Measurements from ENCODE around the gene ZCCHC2. TPM values are rescaled to one million over a fixed set of nuclear protein-coding genes. Genes with fewer than 3 reads are reported as not detected.
A peak's percentile ranks its signal among the peaks of the same experiment; 100 is the strongest.

ZCCHC2 gene
- total and polyA plus RNA-seq, 2 of the 13 experiments (the other 11 are each of a cell fraction or from before 2014, with no cell fraction given), result 62.5 to 76.1 TPM

DNA sequence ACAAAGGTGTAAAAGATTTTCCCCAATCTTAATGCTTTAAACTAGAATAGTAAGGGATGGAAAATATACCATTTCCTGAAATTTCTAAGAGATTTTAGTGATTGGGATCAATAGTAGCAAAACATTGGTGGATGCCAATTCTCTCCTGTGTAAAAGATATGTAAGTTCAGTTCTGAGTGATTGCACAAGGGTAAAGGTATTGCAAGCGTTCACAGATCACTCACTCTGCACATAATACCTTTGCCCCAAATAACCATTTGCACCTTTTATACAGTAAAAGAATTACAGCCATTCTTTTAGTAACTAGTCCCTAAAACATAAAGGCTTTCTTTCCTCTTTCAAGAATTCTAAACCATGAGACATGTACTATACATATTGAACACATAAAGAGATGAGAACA lies 13.0 kb upstream of the ZCCHC2 start (continued):
- TF ChIP-seq, protein P1, sequence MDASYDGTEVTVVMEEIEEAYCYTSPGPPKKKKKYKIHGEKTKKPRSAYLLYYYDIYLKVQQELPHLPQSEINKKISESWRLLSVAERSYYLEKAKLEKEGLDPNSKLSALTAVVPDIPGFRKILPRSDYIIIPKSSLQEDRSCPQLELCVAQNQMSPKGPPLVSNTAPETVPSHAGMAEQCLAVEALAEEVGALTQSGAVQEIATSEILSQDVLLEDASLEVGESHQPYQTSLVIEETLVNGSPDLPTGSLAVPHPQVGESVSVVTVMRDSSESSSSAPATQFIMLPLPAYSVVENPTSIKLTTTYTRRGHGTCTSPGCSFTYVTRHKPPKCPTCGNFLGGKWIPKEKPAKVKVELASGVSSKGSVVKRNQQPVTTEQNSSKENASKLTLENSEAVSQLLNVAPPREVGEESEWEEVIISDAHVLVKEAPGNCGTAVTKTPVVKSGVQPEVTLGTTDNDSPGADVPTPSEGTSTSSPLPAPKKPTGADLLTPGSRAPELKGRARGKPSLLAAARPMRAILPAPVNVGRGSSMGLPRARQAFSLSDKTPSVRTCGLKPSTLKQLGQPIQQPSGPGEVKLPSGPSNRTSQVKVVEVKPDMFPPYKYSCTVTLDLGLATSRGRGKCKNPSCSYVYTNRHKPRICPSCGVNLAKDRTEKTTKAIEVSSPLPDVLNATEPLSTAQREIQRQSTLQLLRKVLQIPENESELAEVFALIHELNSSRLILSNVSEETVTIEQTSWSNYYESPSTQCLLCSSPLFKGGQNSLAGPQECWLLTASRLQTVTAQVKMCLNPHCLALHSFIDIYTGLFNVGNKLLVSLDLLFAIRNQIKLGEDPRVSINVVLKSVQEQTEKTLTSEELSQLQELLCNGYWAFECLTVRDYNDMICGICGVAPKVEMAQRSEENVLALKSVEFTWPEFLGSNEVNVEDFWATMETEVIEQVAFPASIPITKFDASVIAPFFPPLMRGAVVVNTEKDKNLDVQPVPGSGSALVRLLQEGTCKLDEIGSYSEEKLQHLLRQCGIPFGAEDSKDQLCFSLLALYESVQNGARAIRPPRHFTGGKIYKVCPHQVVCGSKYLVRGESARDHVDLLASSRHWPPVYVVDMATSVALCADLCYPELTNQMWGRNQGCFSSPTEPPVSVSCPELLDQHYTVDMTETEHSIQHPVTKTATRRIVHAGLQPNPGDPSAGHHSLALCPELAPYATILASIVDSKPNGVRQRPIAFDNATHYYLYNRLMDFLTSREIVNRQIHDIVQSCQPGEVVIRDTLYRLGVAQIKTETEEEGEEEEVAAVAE (CRISPR knock-in tag; IDR thresholded peaks at IDR 0.05; ENCODE audit: borderline replicate concordance), result no peak
- TF ChIP-seq, protein P2, sequence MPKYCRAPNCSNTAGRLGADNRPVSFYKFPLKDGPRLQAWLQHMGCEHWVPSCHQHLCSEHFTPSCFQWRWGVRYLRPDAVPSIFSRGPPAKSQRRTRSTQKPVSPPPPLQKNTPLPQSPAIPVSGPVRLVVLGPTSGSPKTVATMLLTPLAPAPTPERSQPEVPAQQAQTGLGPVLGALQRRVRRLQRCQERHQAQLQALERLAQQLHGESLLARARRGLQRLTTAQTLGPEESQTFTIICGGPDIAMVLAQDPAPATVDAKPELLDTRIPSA (CRISPR knock-in tag; IDR thresholded peaks at IDR 0.05; ENCODE audit: borderline replicate concordance), result no peak
- TF ChIP-seq TEAD3 (CRISPR knock-in tag; optimal IDR thresholded peaks at IDR 0.05; ENCODE audit: borderline replicate concordance), result peak; percentile 37
- TF ChIP-seq RXRB (CRISPR knock-in tag; IDR thresholded peaks at IDR 0.05; ENCODE audit: borderline replicate concordance), result peak; percentile 96
- no peak for TF ChIP-seq RFX1 (IDR thresholded peaks at IDR 0.05)
- 0 out of 4 replicates have a peak, but pooled peaks of 1 of the 2 experiments have one; percentile 16 for TF ChIP-seq KLF16 (CRISPR knock-in tag; IDR thresholded peaks at IDR 0.05)
- 0 out of 2 replicates have a peak, but pooled peaks have one; percentile 28 for TF ChIP-seq ZBTB20 (CRISPR knock-in tag; IDR thresholded peaks at IDR 0.05; ENCODE audit: borderline replicate concordance, low read depth)
- TF ChIP-seq NONO (IDR thresholded peaks at IDR 0.05), result no peak
- TF ChIP-seq NONO (CRISPR knock-in tag; conservative IDR thresholded peaks at IDR 0.05), result no peak
- no peak for TF ChIP-seq RFXANK (CRISPR knock-in tag; IDR thresholded peaks at IDR 0.05)
- TF ChIP-seq IRF2 (CRISPR knock-in tag; IDR thresholded peaks at IDR 0.05), result 0 out of 2 replicates have a peak, but pooled peaks have one; percentile 20
- no peak for TF ChIP-seq NCOA1 (CRISPR knock-in tag; IDR thresholded peaks at IDR 0.05)
- no peak for TF ChIP-seq EEA1 (CRISPR knock-in tag; IDR thresholded peaks at IDR 0.05; ENCODE audit: borderline replicate concordance)
- TF ChIP-seq MXD4 (CRISPR knock-in tag; IDR thresholded peaks at IDR 0.05), result no peak
- TF ChIP-seq RARA (CRISPR knock-in tag; IDR thresholded peaks at IDR 0.05), result peak; percentile 35; the same call in 1 of the 2 replicates
- no peak for TF ChIP-seq ZNF124 (CRISPR knock-in tag; IDR thresholded peaks at IDR 0.05)
- TF ChIP-seq HOXA3 (CRISPR knock-in tag; IDR thresholded peaks at IDR 0.05), result no peak
- TF ChIP-seq TBL1XR1 (IDR thresholded peaks at IDR 0.05; ENCODE audit: borderline replicate concordance, low read length, partially characterized antibody), result peak; percentile 29
- 0 out of 2 replicates have a peak, but pooled peaks have one; percentile 22 for TF ChIP-seq ONECUT2 (CRISPR knock-in tag; IDR thresholded peaks at IDR 0.05)
- TF ChIP-seq, protein P3, sequence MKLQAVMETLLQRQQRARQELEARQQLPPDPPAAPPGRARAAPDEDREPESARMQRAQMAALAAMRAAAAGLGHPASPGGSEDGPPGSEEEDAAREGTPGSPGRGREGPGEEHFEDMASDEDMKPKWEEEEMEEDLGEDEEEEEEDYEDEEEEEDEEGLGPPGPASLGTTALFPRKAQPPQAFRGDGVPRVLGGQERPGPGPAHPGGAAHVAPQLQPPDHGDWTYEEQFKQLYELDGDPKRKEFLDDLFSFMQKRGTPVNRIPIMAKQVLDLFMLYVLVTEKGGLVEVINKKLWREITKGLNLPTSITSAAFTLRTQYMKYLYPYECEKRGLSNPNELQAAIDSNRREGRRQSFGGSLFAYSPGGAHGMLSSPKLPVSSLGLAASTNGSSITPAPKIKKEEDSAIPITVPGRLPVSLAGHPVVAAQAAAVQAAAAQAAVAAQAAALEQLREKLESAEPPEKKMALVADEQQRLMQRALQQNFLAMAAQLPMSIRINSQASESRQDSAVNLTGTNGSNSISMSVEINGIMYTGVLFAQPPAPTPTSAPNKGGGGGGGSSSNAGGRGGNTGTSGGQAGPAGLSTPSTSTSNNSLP (IDR thresholded peaks at IDR 0.05; ENCODE audit: low read depth, low read length), result peak; percentile 74; the same call in 1 of the 2 replicates
- no peak for TF ChIP-seq NR2F6 (IDR thresholded peaks at IDR 0.05)
- 0 out of 2 replicates have a peak, but pooled peaks have one; percentile 18 for TF ChIP-seq NR2F6 (CRISPR knock-in tag; IDR thresholded peaks at IDR 0.05)
- no peak for TF ChIP-seq ZMAT3 (CRISPR knock-in tag; conservative IDR thresholded peaks at IDR 0.05)
- TF ChIP-seq ZFP90 (CRISPR knock-in tag; IDR thresholded peaks at IDR 0.05; ENCODE audit: borderline replicate concordance), result no peak
- TF ChIP-seq, protein P4, sequence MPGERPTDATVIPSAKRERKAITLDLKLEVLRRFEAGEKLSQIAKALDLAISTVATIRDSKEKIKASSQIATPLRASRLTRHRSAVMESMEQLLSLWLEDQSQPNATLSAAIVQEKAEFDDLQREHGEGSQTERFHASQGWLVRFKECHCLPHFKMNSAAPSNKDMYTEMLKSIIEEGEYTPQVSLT (CRISPR knock-in tag; IDR thresholded peaks at IDR 0.05; ENCODE audit: borderline replicate concordance, low read depth), result no peak
